Upper lobe of right lung (tissue), 1 donor: ENCODE data around the gene TRABD. TPM values are rescaled to one million over a fixed set of nuclear protein-coding genes. Genes with fewer than 3 reads are reported as not detected.

Source experiments
- ATAC-seq: fragments of 200-7000 bp; cut with Tn5 transposase; one replicate; pipeline ENCODE4 v1.9.1; 2020; ENCODE audit warnings: mild to moderate bottlenecking, moderate library complexity
- DNase-seq: peaks from one replicate; pipeline ENCODE4 v3.0.0-alpha.2; 2020
- H3K27ac ChIP-seq: fragments of 200-600 bp; one replicate; pipeline ENCODE4 v1.8.0; 2022
- H3K27me3 ChIP-seq: fragments of 200-600 bp; one replicate; pipeline ENCODE4 v1.8.0; 2022; ENCODE audit warnings: mild to moderate bottlenecking
- H3K36me3 ChIP-seq: fragments of 200-600 bp; one replicate; pipeline ENCODE4 v1.8.0; 2022
- H3K4me1 ChIP-seq: fragments of 200-600 bp; one replicate; pipeline ENCODE4 v1.8.0; 2022
- H3K4me3 ChIP-seq: fragments of 200-600 bp; one replicate; pipeline ENCODE4 v1.8.0; 2022; ENCODE audit warnings: mild to moderate bottlenecking
- H3K9me3 ChIP-seq: fragments of 200-600 bp; one replicate; pipeline ENCODE4 v1.8.0; 2022
- CTCF ChIP-seq: fragments of 200-600 bp; IDR thresholded peaks from one replicate; pipeline ENCODE4 v1.8.0; 2022; ENCODE audit warnings: antibody characterized with exemption
- intact Hi-C: fragments of 100-400 bp; cut with DNase I; formaldehyde crosslinking; loops from one replicate; pipeline ENCODE4 v1.11.0; 2022
- total RNA-seq: library from RNA; stranded (reverse); fragmentation: NEBNext Ultra II Directional; extraction: Animal tissue kit (Norgen Biotek cat#: 25700); gene quantifications from one replicate; pipeline ENCODE4 v1.2.1, GENCODE V29; 2021
- donor health status: DM: no; HTN: yes; CAD: no; lungs with severe emphysema.

Gene TRABD
- total RNA-seq, 1 donor from 2014 or later, result 36.5 TPM

DNA sequence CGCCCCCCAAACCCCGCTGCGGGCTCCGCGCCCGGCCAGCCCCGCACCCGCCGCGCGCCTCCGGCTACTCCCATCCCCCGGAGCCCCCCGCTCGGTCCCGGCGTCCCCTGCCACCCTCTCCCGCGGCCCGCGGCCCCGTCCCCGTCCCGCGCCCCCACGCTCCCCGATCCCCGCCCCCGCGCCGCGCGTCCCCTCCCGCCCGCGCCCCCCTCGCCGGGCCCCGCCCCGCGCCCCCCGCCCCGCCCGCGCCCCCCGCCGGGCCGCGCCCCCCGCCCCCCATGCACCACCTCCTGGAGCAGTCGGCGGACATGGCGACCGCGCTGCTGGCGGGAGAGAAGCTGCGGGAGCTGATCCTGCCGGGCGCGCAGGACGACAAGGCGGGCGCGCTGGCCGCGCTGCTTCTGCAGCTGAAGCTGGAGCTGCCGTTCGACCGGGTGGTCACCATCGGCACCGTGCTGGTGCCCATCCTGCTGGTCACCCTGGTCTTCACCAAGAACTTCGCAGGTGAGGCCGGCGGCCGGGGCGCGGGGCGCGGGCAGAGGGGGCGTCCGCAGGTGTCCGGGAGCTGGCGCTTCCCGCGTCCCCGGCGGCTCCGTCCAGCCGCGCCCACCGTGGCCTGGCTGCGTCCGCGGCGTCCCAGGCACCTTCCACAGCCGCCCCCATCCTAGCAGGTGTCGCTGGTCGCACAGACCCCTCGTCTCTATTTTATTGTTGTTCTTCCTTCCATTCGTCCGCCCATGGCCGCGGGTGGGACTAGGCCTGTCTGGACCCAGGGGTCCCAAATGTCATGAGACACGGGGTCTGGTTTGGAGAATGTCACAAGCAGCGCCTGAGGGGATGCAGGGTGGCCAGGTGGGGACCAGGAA lies 15.0 kb upstream of the TRABD start, which contains the start of gene PANX2:
PANX2 (plus strand) TSS at position 279 of the 866 bp plus-strand sequence; CDS start at position 279, 0 bp downstream.
- no peaks in the 10 kb centered on the region for H3K36me3 ChIP-seq
- no peaks in the 10 kb centered on the region for H3K9me3 ChIP-seq
- peaks cover 5% of the 10 kb centered on the region for H3K4me1 ChIP-seq
- peak within 1 kb of the TSS; percentile 39 for H3K4me3 ChIP-seq
- no peak for TF ChIP-seq CTCF
- intact Hi-C loops, result no loop called here
- ATAC-seq (no peak), DNase-seq (no peak)
- H3K27ac ChIP-seq, result no peak within 1 kb of the TSS
- peaks cover 9% of the 10 kb centered on the region for H3K27me3 ChIP-seq

- H3K4me3 ChIP-seq, result peak overlapping the region; percentile 39
- DNase-seq, result no peak
- ATAC-seq, result peak; percentile 7
Observed at GRCh38 chr22:50171319-50171964, 14.3 kb upstream of the TRABD start.

GRCh38 chr22:50171965-50172421 lies 13.7 kb upstream of the TRABD start:
- no peak for ATAC-seq

More at GRCh38 chr22:50171319-50171964, 14.3 kb upstream of the TRABD start:
- Histone ChIP-seq H3K36me3 (no peaks in the 10 kb centered on the region), H3K4me1 (peaks cover 5% of the 10 kb centered on the region), H3K27me3 (peaks cover 9% of the 10 kb centered on the region), H3K9me3 (no peaks in the 10 kb centered on the region), H3K27ac (no peak overlapping the region)
- intact Hi-C loops, result no loop called here
- TF ChIP-seq CTCF, result no peak

GRCh38 chr22:50173311-50173982 lies 12.3 kb upstream of the TRABD start:
- Histone ChIP-seq H3K27me3 (peaks cover 9% of the 10 kb centered on the region), H3K4me1 (peaks cover 5% of the 10 kb centered on the region), H3K4me3 (no peak overlapping the region), H3K9me3 (no peaks in the 10 kb centered on the region), H3K27ac (no peak overlapping the region), H3K36me3 (no peaks in the 10 kb centered on the region)
- ATAC-seq, result peak; percentile 33
- DNase-seq, result no peak
- intact Hi-C loops, result no loop called here
- TF ChIP-seq CTCF, result no peak

More at GRCh38 chr22:50171965-50172421, 13.7 kb upstream of the TRABD start:
- Histone ChIP-seq H3K27me3 (peaks cover 9% of the 10 kb centered on the region), H3K9me3 (no peaks in the 10 kb centered on the region), H3K4me1 (peaks cover 5% of the 10 kb centered on the region), H3K4me3 (no peak overlapping the region), H3K27ac (no peak overlapping the region), H3K36me3 (no peaks in the 10 kb centered on the region)
- DNase-seq, result no peak
- TF ChIP-seq CTCF, result no peak
- intact Hi-C loops, result no loop called here

GRCh38 chr22:50173983-50174355 lies 11.7 kb upstream of the TRABD start:
- DNase-seq, result no peak
- no peak for ATAC-seq
- H3K36me3 ChIP-seq, result no peaks in the 10 kb centered on the region
- H3K4me3 ChIP-seq, result no peak overlapping the region
- H3K9me3 ChIP-seq, result no peaks in the 10 kb centered on the region
- intact Hi-C loops, result no loop called here
- H3K27me3 ChIP-seq, result peaks cover 9% of the 10 kb centered on the region
- peaks cover 5% of the 10 kb centered on the region for H3K4me1 ChIP-seq
- no peak overlapping the region for H3K27ac ChIP-seq
- TF ChIP-seq CTCF, result no peak
